Left lung (tissue), 10 donors: ENCODE measurements around the gene PHF12. TPM values are rescaled to one million over a fixed set of nuclear protein-coding genes. Genes with fewer than 3 reads are reported as not detected.
A peak's percentile ranks its signal among the peaks of the same experiment; 100 is the strongest.

Experiments
- ATAC-seq: fragments of 200-7000 bp; cut with Tn5 transposase; one replicate; pipeline ENCODE4 v1.9.1; 2020; ENCODE audit warnings: moderate library complexity
- DNase-seq, 4 donors: peaks; one replicate each; pipeline ENCODE4 v3.0.0-alpha.2; 2013 to 2020
- H3K27ac ChIP-seq, 2 donors: fragments of 200-600 bp; sonication (generic) in 1 of 2; one replicate each; pipeline versions ENCODE4 v1.5.0 to v1.8.0; 2020 to 2021
- H3K27me3 ChIP-seq, 2 donors: fragments of 200-600 bp; sonication (generic) in 1 of 2; one replicate each; pipeline versions ENCODE4 v1.5.0 to v1.8.0; 2020 to 2021
- H3K36me3 ChIP-seq, 2 donors: fragments of 200-600 bp; sonication (generic) in 1 of 2; one replicate each; pipeline versions ENCODE4 v1.5.0 to v1.8.0; 2020 to 2021
- H3K4me1 ChIP-seq, 2 donors: fragments of 200-600 bp; one replicate each; pipeline ENCODE4 v1.8.0; 2021
- H3K4me3 ChIP-seq, 2 donors: fragments of 200-600 bp; sonication (generic) in 1 of 2; one replicate each; pipeline versions ENCODE4 v1.5.0 to v1.8.0; 2020 to 2021; ENCODE audit warnings: mild to moderate bottlenecking in 1 of 2
- H3K9me3 ChIP-seq, 2 donors: fragments of 200-600 bp; sonication (generic) in 1 of 2; one replicate each; pipeline versions ENCODE4 v1.5.0 to v1.8.0; 2020 to 2021
- intact Hi-C, 2 donors: fragments of 100-400 bp; cut with DNase I; formaldehyde crosslinking; loops; one replicate each; pipeline versions ENCODE4 v1.11.2 to v1.14.2; 2022
- polyA plus RNA-seq, 6 donors: library from polyadenylated mRNA; unstranded; fragments of 120-200 nt; gene quantifications; one replicate each; pipeline ENCODE4 v1.2.1, GENCODE V29; 2013; ENCODE audit not compliant: insufficient read length in 6 of 6
- total RNA-seq, 2 donors: library from RNA; stranded (reverse); fragmentation: NEBNext Ultra II Directional; extraction: Animal tissue kit (Norgen Biotek cat#: 25700); gene quantifications; one replicate each; pipeline ENCODE4 v1.2.1, GENCODE V29; 2021
- TF ChIP-seq, protein P1 (sequence below), 2 donors: fragments of 200-600 bp; sonication (generic) in 1 of 2; IDR thresholded peaks; one replicate each; pipeline versions ENCODE4 v1.5.0 to v1.8.0; 2021; ENCODE audit warnings: antibody characterized with exemption in 2 of 2
- donor health status: DM: no; HTN: yes; CAD: no.
- donor health status: DM: no; HTN: no; CAD: no.

The PHF12 gene
- total and polyA plus RNA-seq, 8 donors: 32.1 to 68.7 (median 56.0) TPM

DNA sequence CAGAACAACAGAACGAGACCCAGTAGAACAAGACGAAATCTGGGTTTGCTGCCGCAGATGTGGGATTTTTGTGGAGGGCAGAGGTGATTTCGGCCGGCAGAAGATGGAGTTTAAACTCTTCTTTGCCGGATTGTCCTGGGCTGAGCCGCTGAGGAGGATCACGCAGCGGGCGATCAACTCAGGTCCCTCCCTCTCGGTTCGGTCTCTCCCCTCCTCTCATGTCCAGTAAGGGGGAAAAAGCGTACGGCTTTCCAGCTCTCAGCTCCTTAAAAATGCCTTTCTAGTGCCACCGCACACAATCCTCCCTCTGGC, 2.5 kb downstream of the PHF12 start:
- Histone ChIP-seq H3K4me1 (peaks cover 36 to 61% of the 10 kb centered on the region in 2 donors), H3K36me3 (no peaks in the 10 kb centered on the region), H3K4me3 (peak overlapping the region; percentile 90 to 98), H3K27ac (peak overlapping the region; percentile 91 to 99), H3K9me3 (no peaks in the 10 kb centered on the region), H3K27me3 (no peaks in the 10 kb centered on the region)
- TF ChIP-seq, protein P1, sequence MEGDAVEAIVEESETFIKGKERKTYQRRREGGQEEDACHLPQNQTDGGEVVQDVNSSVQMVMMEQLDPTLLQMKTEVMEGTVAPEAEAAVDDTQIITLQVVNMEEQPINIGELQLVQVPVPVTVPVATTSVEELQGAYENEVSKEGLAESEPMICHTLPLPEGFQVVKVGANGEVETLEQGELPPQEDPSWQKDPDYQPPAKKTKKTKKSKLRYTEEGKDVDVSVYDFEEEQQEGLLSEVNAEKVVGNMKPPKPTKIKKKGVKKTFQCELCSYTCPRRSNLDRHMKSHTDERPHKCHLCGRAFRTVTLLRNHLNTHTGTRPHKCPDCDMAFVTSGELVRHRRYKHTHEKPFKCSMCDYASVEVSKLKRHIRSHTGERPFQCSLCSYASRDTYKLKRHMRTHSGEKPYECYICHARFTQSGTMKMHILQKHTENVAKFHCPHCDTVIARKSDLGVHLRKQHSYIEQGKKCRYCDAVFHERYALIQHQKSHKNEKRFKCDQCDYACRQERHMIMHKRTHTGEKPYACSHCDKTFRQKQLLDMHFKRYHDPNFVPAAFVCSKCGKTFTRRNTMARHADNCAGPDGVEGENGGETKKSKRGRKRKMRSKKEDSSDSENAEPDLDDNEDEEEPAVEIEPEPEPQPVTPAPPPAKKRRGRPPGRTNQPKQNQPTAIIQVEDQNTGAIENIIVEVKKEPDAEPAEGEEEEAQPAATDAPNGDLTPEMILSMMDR (IDR thresholded peaks at IDR 0.05): no peak
- no peak for DNase-seq
- no peak for ATAC-seq
- intact Hi-C loops: no loop called here

DNA sequence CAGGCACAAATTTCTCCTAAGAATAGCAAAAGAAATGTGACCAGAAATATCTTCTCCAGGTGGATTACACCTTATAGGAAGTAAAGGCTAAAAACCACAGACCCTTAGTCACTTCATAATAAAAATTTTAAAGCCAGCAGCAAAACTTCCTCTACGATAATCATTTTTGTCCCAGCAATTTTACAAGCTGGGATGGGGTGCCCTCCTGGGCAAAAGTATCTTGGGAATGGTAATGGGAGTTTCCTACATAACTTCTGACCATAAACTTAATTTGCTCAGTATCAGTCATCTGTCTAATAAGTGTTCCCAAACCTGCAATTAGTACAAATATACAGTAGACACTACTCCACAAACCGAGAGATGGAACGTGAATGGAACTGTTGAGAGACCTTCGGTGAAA, 3.0 kb downstream of the PHF12 start:
- TF ChIP-seq, protein P1 (IDR thresholded peaks at IDR 0.05): no peak
- no peak for DNase-seq
- ATAC-seq: no peak
- Histone ChIP-seq H3K27ac (peak overlapping the region; percentile 91 to 99), H3K4me1 (peaks cover 36 to 61% of the 10 kb centered on the region in 2 donors), H3K27me3 (no peaks in the 10 kb centered on the region), H3K36me3 (peaks cover 0 to 3% of the 10 kb centered on the region in 2 donors), H3K4me3 (peak overlapping the region; percentile 90 to 98), H3K9me3 (no peaks in the 10 kb centered on the region)
- intact Hi-C loops: no loop called here

DNA sequence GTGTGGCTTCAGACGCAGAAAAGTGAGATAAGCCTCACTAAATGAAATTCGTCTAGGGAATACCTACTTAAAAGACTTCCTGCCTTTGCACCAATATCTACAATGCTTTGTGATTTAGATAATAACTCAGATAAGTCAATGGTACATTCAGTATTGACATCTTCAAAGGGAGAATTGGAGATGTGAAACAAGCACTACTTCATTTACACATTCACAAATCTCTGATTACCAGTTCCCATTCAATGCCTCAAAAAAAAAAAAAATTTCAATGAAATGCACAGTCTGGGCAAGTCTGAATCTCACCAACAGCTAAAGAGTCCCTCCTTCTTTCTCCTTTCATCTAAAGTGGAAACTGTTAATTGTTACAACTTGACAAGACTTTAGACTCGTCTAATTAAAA, 3.7 kb downstream of the PHF12 start:
- no peak for ATAC-seq
- H3K27ac ChIP-seq: peak overlapping the region; percentile 91 to 99

DNA sequence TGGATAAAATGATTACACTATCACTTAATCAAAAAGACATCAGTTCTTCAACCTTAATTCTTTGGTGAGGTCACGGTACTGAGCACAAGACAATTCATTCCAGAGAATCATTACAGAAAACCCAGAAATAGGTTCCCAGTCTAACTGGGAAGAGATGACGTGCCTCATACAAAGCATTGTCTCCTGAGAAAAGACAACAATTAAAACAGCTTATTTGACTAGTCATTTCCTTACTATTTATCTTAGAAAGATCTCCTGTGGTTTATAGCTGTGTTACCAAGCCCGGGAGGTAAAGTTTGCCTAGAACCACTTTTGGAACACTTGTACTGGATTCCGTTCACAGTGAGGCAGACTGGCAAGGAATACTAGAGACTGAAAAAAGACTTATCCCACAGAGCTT, 5.1 kb downstream of the PHF12 start:
- Histone ChIP-seq H3K36me3 (peaks cover 0 to 6% of the 10 kb centered on the region in 2 donors), H3K9me3 (no peaks in the 10 kb centered on the region), H3K27ac (peak overlapping the region; percentile 41 to 59), H3K4me1 (peaks cover 36 to 68% of the 10 kb centered on the region in 2 donors), H3K4me3 (no peak overlapping the region), H3K27me3 (no peaks in the 10 kb centered on the region)
- ATAC-seq (no peak), DNase-seq (no peak)
- intact Hi-C loops: no loop called here
- TF ChIP-seq, protein P1 (IDR thresholded peaks at IDR 0.05): no peak

More for the DNA sequence above, 3.7 kb downstream of the PHF12 start:
- intact Hi-C loops: no loop called here
- H3K36me3 ChIP-seq: peaks cover 0 to 6% of the 10 kb centered on the region in 2 donors
- TF ChIP-seq, protein P1 (IDR thresholded peaks at IDR 0.05): no peak
- no peaks in the 10 kb centered on the region for H3K27me3 ChIP-seq
- H3K4me3 ChIP-seq: no peak overlapping the region
- no peaks in the 10 kb centered on the region for H3K9me3 ChIP-seq
- no peak for DNase-seq
- H3K4me1 ChIP-seq: peaks cover 36 to 60% of the 10 kb centered on the region in 2 donors

DNA sequence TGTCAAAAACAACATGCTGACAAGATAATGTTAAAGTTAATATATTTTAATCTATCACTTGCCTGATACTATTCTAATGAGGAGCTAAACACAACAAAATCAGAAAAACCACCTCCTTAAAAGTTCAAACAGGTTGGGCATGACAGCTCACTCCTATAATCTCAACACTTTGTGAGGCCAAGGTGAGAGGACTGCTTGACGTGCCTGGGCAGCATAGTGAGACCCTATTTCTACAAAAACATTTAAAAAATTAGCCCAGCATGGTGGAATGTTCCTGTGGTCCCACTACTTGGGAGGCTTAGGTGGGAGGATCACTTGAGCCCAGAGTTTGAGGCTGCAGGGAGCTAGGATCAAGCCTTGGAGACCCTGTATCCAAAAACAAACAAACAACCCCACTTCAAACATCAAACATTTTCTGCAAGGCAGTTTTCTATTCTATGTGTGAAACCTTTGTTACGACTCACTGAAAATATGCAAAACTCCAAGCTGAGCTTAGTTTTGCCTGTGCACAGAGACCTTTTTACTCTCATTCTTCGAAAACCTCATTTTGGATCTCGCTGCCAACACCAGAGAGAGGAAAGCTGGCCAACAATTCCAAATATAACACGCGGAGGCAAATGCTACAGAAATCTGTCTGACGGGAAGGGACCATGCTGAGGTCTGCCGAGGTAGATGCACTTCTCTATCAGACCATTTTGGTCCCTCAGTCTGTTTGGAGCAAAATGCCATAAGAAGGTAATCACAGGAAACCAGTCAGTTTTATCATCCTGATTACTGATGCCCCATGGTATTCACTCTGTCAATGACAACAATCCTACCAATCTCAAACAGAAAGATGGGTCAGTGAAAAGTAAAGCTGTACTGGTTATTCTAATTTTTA, 6.2 kb downstream of the PHF12 start:
- DNase-seq (no peak), ATAC-seq (no peak)
- Histone ChIP-seq H3K9me3 (no peaks in the 10 kb centered on the region), H3K36me3 (peaks cover 0 to 6% of the 10 kb centered on the region in 2 donors), H3K27me3 (no peaks in the 10 kb centered on the region), H3K27ac (no peak overlapping the region), H3K4me1 (peaks cover 36 to 80% of the 10 kb centered on the region in 2 donors), H3K4me3 (no peak overlapping the region)
- TF ChIP-seq, protein P1 (IDR thresholded peaks at IDR 0.05): no peak
- intact Hi-C loops: no loop called here
